ENCODE measurements around the gene DTNBP1.

Gene DTNBP1

GRCh38 chr6:15491255-15491985 lies 171.4 kb downstream of the DTNBP1 start:
- H3K4me3 ChIP-seq (ENCODE audit: low read length): no peak overlapping the region
- DNase-seq (ENCODE audit: low read depth): peak; percentile 85
- peak; percentile 98 for TF ChIP-seq CTCF (conservative IDR thresholded peaks at IDR 0.05; ENCODE audit: low read length)

GRCh38 chr6:15490242-15491100 lies 172.4 kb downstream of the DTNBP1 start:
- H3K4me3 ChIP-seq (ENCODE audit: low read length): no peak overlapping the region
- no peak for TF ChIP-seq CTCF (conservative IDR thresholded peaks at IDR 0.05; ENCODE audit: low read length)
- peak; percentile 50 for DNase-seq (ENCODE audit: low read depth)

- H3K4me3 ChIP-seq (ENCODE audit: low read length): no peak overlapping the region
- TF ChIP-seq CTCF (conservative IDR thresholded peaks at IDR 0.05; ENCODE audit: low read length): no peak
- no peak for DNase-seq (ENCODE audit: low read depth)
Observed at GRCh38 chr6:15489261-15489962, 173.4 kb downstream of the DTNBP1 start.

- no peak for DNase-seq (ENCODE audit: low read depth)
- TF ChIP-seq CTCF (conservative IDR thresholded peaks at IDR 0.05; ENCODE audit: low read length): no peak
- no peak overlapping the region for H3K4me3 ChIP-seq (ENCODE audit: low read length)
Observed at GRCh38 chr6:15487262-15487661, 175.6 kb downstream of the DTNBP1 start.

- TF ChIP-seq CTCF (conservative IDR thresholded peaks at IDR 0.05; ENCODE audit: low read length): no peak
- no peak for DNase-seq (ENCODE audit: low read depth)
- no peak overlapping the region for H3K4me3 ChIP-seq (ENCODE audit: low read length)
Observed at GRCh38 chr6:15485936-15486335, 176.9 kb downstream of the DTNBP1 start.

GRCh38 chr6:15484821-15485220 lies 178.0 kb downstream of the DTNBP1 start:
- TF ChIP-seq CTCF (conservative IDR thresholded peaks at IDR 0.05; ENCODE audit: low read length): no peak
- H3K4me3 ChIP-seq (ENCODE audit: low read length): no peak overlapping the region
- no peak for DNase-seq (ENCODE audit: low read depth)
